H1 (cell line): Measurements from ENCODE around the gene FBXO30. TPM values are rescaled to one million over a fixed set of nuclear protein-coding genes. Genes with fewer than 3 reads are reported as not detected.

Experiments
- SUZ12 ChIP-seq: fragments of 200-600 bp; sonication (generic); IDR thresholded peaks from 2 replicates; pipeline ENCODE4 v1.6.1; 2012; ENCODE audit warnings: mild to moderate bottlenecking, inconsistent platforms, low read length, moderate library complexity, mixed read lengths
- polyA plus RNA-seq, 7 experiments: library from polyadenylated mRNA; depleted of rRNA in 3 of 7; stranded (reverse) in 5 of 7; unstranded in 2 of 7; fragments of >200 nt in 5 of 7; fragments of 200-250 nt in 2 of 7; gene quantifications; 1 replicate in 5 of 7; 2 replicates in 1 of 7; 4 replicates in 1 of 7; pipeline versions ENCODE4 v1.2.1 to v1.2.3, GENCODE V29; 2011 to 2013; ENCODE audit warnings: missing spikeins in 2 of 7, mixed read lengths in 2 of 7
- total RNA-seq: library from RNA; stranded (reverse); fragmentation: NEBNext Ultra II Directional; extraction: Animal tissue kit (Norgen Biotek cat#: 25700); gene quantifications from 2 replicates; pipeline ENCODE4 v1.2.1, GENCODE V29; 2021

FBXO30 gene
- total and polyA plus RNA-seq, 2 of the 8 experiments (the other 6 are each of a cell fraction or from before 2014, with no cell fraction given), result 3.9 to 18.3 TPM

GRCh38 chr6:145809785-145810184 lies 4.8 kb downstream of the FBXO30 start (continued):
- TF ChIP-seq SUZ12, result no peak
